Measurements from ENCODE around the gene KCNT2. TPM values are rescaled to one million over a fixed set of nuclear protein-coding genes. Genes with fewer than 3 reads are reported as not detected.

The KCNT2 gene
- total and polyA plus RNA-seq, 4 donors, result 1.7 to 11.2 (median 6.8) TPM

GRCh38 chr1:196381544-196381943 is 226.7 kb downstream of the KCNT2 start:
- no peak for DNase-seq (ENCODE audit: low spot score)
- H3K9me3 ChIP-seq (ENCODE audit: control insufficient read depth in 4 of 4, low read length in 3 of 4), result no peaks in the 10 kb centered on the region

More at GRCh38 chr1:196381544-196381943, 226.7 kb downstream of the KCNT2 start:
- 96% methylated on average over 4 of the region's 4 CpGs for WGBS
- H3K36me3 ChIP-seq (ENCODE audit: control insufficient read depth in 4 of 4, insufficient read depth in 3 of 4, low read depth in 1 of 4, low read length in 3 of 4), result no peaks in the 10 kb centered on the region
- TF ChIP-seq FOXA2 (IDR thresholded peaks at IDR 0.05) (no peak), YY1 (IDR thresholded peaks at IDR 0.05) (no peak), EGR1 (IDR thresholded peaks at IDR 0.05; ENCODE audit: low read depth in 2 of 2) (no peak), NR2F2 (IDR thresholded peaks at IDR 0.05) (no peak), ATF3 (IDR thresholded peaks at IDR 0.05) (no peak), FOXA1 (IDR thresholded peaks at IDR 0.05) (no peak), RAD21 (IDR thresholded peaks at IDR 0.05) (no peak), RXRA (IDR thresholded peaks at IDR 0.05) (no peak), HNF4A (conservative IDR thresholded peaks at IDR 0.05) (no peak), ZBTB33 (IDR thresholded peaks at IDR 0.05) (no peak), HNF4G (IDR thresholded peaks at IDR 0.05) (no peak), SP1 (IDR thresholded peaks at IDR 0.05) (no peak), CTCF (IDR thresholded peaks at IDR 0.05; ENCODE audit: low read depth, low read length, missing input control) (no peak), TAF1 (conservative IDR thresholded peaks at IDR 0.05) (no peak), REST (IDR thresholded peaks at IDR 0.05) (no peak)
- H3K4me1 ChIP-seq (ENCODE audit: control insufficient read depth in 4 of 4, insufficient read depth in 4 of 4, low read length in 3 of 4), result no peaks in the 10 kb centered on the region
- no peak overlapping the region for H3K27ac ChIP-seq (ENCODE audit: low read depth in 1 of 2, low read length in 2 of 2)
- no peaks in the 10 kb centered on the region for H3K27me3 ChIP-seq (ENCODE audit: control insufficient read depth in 4 of 4, insufficient read depth in 4 of 4, low read length in 3 of 4)
- no peak overlapping the region for H3K9ac ChIP-seq (ENCODE audit: low read depth in 1 of 2, low read length in 2 of 2)
- H3K4me3 ChIP-seq (ENCODE audit: low read depth in 1 of 3, low read length in 3 of 3), result no peak overlapping the region

Measured in liver (tissue), 9 donors.